Activated T-cell treated with anti-CD3 and anti-CD28 coated beads for 48 hours (primary cell): ENCODE results near the gene RGS7.

ENCODE experiments used
- DNase-seq: peaks from one replicate; pipeline ENCODE4 v3.0.0-alpha.2; 2020; ENCODE audit warnings: low read depth

Gene RGS7

DNA sequence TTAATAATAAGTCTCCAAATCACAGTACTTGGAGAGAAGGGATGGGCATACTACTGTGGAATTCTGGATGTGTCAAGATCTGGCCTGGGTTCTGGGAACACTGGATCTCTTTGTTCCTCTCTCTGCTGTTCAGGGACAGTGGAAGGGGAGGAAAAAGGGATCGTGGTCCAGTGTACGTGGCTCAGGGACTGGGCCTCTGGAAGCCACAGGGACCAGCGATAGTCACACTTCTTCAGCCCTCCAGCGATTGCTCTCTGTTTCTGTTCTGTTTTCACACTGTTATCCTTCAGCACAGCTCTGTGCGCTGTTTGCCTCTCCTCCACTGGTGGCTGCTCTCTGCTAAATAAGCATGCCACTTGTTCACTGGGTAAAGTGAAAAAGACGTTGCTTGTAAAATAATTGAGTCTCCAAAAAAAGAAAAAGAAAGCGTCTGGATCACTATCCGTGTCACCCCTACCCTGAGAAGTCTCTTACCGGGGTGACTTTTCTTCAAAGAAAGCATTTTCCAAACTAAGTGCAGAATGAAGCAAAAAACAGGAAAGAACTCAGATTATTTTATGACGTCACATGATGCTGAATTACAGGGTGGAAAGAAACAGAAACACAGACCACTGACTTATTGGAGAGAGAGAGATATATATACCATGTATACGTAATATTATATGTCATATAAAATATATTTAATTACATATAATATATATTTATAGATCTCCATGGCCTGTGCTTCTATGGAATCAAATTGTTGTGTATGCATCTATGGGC is 279.4 kb downstream of the RGS7 start:
- DNase-seq, result no peak

DNA sequence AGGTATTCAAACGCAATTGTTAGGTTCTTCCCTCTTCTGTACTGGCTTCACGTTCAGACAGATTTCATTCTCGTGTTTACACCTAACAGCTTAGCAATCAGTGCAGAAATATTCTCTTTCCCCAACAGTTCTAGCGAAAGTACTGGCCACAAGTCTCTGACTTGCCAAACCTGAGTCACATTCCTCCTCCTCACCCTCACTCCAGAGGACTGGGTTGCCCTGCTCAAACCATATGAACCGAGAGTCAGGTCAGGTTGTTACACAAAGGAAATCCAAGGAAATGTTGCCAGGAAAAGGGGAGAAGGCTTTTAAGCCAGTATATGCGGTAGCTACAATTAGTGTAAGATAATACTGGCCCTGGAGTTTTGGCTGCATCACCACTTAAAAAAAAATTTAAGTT is 282.5 kb downstream of the RGS7 start:
- no peak for DNase-seq

DNA sequence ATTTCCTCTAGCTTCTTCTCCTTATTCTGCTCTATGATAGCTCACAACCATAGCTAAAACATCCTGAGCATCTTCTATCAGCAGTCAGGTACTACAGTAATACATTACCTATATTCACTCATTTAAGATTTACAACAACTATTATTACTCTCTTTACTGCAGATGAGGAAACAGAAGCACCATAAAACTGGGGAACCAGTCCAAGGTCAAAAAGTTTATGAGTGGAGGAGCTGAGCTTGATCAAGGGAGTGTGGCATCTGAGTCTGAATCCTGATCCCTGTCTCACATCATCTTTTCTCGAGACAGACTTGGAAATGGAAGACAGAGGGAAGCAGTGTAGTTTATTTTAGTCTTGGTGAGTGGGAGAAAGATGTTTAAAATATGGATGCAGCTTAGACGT is 288.6 kb downstream of the RGS7 start:
- DNase-seq, result no peak

DNA sequence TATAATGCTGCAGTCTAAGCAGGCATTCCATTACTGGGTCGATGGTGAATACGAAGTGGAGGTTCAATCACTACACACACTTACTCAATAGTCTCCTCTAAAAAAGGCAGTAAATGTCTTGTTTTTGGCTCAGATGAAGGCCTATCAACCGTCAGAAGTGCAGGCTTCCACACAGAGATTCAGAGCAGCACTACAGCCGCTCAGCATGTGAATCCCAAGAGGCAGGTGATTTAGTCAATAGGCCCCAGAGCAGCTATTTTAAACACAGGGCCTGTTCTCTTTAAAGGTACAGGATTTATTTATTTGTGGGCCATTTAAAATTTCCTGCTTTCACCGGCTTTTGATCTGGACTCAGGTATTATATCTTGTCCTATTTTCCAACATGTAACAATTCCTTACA is 293.7 kb downstream of the RGS7 start:
- DNase-seq, result no peak

DNA sequence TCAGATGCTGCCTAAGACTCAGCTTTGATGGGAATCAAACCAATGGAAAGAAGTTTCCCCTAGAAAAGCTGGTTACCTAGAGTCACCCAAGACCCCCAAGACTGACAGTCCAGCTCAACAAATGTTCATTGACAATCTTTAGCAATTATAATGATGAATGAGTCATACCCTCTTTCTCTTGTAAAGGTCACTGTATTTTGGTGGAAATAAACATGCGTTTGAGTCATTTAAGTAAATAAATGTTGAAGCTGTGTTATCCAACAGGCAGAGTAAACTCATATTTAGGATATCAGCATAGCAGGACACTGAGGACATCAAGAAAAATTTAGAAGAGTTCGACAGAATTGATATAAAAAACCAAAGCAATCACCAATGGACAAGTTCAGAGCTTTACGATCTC is 295.9 kb downstream of the RGS7 start:
- DNase-seq, result no peak

DNA sequence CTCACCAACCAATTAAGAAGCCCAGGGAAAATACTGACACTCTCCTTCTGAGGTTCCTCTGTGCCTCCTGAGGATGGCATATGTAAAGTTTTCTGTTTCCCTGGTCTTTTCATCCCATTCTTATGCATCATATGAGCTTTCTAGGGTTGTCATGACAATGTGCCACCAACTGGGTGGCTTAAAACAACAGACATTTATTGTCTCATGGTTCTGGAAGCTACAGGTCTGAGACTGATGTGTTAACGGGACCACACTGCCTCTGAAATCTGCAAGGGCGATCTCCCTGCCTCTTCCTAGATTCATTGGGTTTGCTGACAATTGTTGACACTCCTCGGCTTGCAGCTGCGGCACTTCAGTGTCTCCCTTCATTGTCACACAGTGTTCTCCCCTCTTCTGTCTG is 308.4 kb downstream of the RGS7 start:
- no peak for DNase-seq

DNA sequence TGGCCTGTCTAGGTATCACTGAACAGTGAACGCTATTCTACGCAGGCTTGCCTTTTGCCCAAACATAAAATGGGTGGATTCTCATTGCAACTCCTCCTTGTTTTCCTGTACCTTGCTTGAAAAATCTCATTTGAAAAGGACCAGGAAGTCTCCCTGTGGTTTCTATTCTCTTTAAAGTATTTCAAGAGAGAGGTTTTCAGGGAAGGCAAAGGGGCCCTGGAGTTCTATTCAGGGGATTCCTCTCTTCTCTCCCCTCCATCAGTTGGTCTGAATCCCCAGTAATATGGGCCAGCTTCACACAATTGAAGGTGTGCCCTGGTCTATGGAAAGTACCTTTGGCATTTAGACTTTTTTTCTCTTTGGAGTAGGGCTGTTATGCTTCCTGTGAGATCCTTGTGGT is 311.3 kb downstream of the RGS7 start:
- no peak for DNase-seq

DNA sequence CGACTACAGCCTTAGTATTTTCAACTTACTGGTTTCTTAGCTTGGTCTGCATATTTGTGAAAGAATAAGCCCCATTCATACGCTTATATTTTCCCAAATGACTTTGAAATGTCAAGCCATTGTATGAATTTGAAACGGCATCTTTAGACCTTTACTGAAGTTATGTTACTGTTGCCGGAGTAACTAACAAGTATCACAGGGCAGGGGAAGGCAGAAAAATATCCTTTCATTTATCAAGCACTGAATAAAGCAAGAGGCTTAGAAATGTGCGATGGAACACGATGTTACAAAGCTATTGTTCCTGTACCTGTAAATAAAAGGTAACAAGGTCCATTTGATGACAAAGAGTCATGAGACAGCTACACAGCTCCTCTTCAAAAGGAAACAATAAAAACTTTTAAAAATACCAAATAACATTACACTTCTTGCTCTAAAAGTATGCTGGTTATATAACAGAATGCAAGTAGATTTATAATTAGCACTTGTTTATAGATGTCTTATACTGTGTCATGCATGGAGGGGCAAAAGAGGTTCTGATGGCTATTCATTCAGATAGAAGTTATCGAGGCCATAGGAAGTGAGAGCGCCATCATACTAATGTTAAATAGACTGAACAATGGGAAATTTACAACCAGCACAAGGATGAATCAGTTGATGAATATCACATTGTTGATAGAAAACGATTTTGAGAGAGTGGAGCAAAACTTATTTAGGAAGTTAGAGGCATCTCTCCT is 322.6 kb downstream of the RGS7 start:
- no peak for DNase-seq

DNA sequence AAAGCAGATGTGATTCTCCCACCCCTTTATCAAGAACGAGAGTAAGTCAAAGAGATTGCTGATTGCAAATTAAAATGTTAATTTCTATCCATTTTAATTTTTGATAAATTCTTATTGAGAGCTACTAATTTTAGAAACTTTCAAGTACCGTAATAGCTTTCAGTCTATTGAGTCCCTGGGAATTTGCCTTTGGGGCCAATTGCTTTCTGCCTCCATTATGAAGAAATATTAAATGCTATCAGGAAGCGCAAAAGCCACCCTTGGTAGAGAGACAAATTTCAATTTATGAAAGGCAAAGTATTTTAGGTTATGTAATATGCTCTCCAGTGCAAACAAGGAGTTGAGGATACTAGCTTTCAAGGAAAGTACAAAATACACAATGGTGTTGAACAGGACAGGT is 332.2 kb downstream of the RGS7 start:
- DNase-seq, result no peak

DNA sequence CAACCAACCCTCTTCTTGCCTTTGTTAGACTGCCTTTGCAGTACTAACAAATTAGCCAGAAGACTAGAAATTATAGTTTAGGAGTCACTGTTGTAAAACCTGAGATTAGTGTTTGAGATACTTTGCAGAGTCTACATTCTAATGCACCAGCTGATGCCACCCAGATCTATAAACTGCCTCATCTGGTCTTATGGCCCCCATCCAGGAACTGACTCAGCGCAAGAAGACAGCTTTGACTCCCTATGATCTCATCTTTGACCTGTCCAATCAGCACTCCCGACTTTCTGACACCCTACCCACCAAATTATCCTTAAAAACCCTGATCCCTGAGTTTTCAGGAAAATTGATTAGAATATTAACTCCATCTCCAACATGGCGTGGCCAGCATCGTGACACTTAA is 334.6 kb downstream of the RGS7 start:
- DNase-seq, result no peak

DNA sequence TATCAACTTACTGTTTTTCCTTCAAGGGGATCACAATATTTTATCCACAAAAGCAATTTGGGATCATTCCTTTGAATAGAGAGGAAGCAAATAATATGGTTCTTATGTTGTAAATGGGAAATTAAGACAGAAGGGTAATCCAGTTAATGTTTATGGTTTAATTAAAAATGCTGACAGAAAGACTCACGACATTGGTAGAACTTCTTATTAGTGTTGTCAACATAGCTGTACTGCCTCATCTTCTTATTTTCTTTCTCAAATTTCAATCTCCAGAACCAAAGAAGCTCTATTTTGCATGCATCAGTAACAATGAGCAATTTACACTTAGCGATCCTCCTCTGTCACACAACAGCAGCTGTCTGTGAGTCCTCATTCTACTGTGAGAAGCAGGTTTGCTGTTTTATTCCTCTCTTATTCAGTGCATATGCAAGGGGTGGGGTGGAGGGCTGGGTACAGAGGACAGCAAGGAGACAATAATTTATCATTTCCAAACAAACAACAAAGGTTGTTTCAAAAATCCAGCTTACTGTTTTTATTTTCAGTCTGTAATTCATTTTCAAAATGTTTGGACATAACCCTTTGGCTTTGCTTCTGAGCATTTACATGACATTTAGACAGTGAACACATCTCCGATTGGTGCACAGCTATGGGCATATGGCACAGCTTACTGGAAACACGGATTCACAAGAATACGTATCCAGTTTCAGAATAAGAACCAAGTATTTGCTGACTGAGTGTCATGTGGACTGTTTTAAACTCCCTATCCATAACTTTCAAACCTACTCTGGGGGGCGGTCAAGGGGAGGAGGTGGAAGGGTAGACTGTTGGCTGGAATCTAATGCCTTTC is 335.9 kb downstream of the RGS7 start:
- no peak for DNase-seq

DNA sequence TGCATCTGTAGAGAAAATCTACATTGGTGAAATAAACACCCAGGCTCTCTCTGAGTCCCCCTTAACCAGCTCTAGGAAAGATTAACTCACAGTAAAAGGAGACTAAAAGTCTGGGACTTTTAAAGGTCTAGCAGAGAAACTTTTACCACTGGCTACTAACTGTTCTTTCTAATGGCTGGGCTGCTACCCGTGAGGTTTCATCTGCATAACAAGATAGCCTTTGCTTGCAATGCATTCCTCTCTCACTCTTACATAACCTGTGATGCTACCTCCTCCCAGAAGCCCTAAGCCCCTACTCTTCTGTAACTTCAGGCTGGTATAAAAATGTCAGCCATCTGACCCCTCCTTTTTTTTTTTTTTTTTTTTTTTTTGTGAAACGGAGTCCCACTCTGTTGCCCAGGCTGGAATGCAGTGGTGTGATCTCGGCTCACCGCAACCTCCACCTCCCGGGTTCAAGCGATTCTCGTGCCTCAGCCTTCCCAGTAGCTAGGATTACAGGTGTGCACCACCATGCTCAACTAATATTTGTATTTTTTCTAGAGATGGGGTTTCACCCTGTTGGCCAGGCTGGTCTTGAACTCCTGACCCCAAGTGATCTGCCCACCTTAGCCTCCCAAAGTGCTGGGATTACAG is 344.2 kb downstream of the RGS7 start:
- no peak for DNase-seq

DNA sequence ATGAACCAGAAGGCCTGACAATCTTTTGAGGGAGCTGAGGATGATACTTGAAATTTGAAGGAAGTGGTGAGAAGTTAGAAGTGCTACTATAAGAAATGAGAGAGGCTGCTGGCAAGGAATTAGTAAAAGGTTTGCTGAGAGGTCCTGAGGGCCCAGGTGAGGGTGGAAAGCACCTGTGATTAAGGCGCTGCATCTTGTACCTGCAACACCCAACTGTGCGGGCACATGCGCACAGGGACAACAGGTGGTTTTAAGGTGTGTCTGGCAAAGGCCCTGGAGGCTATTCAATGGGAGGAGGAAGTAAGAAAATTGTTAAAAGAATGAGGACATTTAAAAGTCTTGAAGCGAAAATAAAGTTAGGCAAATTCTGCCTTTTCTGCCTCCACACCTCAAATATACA is 349.3 kb downstream of the RGS7 start:
- DNase-seq, result no peak

DNA sequence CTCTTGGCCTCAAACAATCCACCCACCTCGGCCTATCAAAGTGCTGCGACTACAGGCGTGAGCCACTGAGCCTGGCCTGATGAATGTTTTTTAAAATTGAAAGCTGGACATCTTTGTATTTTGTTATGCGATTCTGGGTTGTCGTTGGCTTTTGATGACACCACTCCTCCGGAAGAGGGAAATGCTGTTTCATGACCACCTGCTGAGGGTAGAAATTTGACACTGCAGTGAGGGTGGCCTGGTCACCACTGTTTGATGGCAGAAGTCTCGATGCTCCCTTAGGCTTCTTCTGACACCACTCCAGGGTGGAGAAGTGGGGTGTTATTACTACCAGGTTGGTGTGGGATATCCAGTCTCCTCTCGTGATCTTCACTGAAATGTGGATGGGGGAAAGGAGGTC is 357.2 kb downstream of the RGS7 start:
- DNase-seq, result no peak

DNA sequence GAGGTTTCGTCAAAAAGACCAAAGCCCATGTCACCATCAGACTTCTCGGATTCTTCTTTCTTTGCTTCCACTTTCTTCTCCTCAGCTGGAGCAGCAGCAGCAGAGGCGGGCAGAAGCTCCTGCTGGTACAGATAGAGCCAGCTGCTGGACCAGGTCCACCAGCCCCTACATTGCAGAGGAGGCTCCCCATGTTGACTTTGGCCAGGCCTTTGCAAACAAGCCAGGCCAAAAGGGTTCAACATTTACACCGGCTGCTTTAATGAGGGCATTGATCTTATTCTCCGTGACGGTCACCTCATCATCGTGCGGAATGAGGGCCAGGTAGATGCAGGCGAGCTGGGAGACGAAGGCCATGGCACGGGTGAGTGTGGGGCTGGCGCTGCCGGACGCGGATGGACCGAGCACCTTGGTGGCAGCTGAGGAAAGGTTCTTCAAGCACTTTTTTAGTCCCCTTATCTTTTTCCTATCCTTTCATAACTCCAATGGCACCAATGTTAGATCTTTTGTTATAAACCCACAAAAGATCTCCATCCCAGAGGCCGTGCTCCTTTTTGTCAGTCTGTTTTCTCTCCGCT is 358.5 kb downstream of the RGS7 start:
- DNase-seq, result no peak

DNA sequence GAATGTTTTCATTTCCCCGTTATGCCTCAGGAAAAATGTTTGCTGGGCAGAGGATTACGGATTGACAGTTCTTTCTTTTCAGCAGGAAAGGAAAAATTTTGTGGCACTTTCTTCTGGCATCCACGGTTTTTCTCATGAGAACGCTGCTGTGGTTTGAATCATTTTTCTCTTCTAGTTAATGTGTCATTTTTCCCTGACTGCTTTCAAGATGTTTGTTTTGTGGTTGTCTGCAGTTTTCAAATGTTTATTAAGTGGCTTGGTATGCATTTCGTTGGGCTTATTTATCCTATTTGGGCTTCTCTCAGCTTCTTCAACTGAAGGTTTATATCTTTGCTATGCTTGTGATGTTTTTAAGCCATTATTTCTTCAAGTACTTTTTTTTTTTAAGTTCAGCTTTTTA is 359.0 kb downstream of the RGS7 start:
- no peak for DNase-seq

DNA sequence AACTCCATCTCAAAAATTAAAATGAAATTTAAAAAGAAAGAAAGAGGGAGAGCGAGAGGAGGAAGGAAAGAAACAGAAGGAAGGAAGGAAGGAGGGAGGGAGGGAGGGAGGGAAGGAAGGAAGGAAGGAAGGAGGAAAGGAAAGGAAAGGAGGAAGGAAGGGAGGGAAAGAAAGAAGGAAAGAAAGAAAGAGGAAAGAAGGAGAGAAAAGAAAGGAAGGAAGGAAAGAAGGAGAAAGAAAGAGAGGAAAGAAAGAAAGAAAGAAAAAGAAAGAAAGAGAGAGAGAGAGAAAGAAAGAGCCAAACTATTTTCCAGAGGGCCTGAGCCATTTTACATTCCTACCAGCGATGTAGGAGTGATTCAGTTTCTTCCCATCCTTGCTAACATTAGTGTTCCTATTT is 364.0 kb downstream of the RGS7 start:
- DNase-seq, result no peak

DNA sequence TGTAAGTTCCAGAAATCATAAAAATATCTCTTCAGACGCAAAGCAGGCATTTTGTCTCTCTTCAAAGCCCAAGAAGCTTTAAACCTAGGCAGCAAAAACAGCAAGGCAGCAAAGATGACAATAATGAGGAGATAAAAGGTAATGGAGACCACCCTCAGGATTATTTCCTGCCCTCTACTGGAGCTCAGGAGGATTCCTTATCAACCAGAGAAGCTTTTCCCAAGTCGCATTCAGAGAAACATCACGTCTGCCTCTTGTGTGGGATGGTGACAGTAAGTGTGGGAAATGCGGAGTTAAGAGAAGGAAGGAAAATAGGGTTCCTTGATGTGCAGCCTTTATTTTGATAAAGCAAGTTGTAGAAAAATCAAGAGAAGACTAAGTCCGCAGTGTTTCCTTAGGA is 365.8 kb downstream of the RGS7 start:
- no peak for DNase-seq

DNA sequence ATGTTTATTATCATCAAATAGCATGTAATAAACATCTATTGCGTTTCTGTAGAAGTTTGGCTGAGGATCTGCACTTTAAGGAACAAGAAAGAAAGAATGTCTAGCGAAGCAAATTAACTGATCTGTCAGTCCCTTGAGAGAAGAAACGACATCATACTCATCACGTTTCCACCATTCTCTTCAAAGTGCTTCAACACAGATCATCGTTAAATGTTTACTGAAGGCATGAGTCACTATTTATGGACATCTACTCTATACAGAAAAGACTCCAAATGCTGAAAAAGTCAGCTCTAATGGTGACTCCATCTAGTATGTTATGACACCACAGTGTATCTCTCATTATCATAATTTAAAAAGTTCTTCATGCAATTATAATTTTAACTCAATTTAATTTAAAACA is 369.1 kb downstream of the RGS7 start:
- no peak for DNase-seq

DNA sequence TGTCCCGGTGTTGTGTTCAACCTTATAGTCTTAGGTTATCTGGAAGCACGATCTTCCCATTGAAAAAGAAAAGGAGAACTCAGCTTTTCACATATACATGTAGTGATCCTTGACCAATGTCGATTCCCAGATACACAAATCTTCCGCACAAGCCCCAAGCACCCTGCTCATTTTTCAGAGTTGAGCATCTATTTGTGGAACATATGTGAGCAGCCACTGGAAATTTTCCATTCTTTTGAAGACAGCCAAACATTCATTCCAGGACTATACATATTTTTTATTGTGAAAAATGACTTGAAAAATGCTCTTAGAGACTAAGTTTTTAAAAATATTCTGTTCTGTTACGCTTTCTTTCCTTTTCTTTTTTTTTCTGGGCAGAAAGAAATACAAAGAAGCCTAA is 371.9 kb downstream of the RGS7 start:
- DNase-seq, result no peak

DNA sequence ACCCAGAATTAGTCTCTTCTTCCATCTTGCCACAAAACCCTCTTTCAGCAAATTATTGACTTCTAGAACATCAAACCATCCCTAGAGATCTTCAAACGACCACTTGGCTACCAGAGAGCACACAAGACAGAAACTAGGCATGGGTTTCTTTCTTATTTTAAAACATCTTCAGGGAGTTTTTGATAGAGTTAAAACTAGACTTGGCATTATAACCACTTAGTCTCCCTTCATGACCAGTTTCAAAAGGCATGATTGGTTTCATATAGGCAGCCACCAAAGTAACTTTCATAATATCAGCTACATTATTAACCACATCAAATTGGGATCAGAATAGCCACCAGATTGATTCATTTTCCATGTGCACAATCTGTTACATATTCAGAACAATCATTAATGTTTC is 376.7 kb downstream of the RGS7 start:
- DNase-seq, result no peak

DNA sequence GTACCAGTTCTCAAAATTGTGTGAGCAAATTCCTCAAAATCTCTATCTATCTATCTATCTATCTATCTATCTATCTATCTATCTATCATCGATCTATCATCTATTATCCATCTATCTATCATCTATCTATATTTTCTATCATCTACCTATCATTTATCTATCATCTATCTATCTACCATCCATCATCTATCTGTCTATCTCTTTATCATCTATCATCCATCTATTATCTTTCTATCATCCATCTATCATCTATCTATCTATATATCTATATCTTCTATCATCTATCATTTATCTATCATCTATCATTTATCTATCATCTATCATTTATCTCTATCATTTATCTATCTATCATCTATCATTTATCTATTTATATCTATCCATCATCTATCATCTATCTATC is 380.3 kb downstream of the RGS7 start:
- DNase-seq, result no peak
